LoVo (cell line): ENCODE results near the gene SLC19A2.
"Not testable (repeated sequence)": the region's sequence is repeated elsewhere in the genome, so short reads cannot be mapped to it uniquely, and the experiment has no call there.

Experiments
- DNase-seq: peaks from one replicate; pipeline ENCODE4 v3.0.0-alpha.2; 2016; ENCODE audit warnings: low spot score

Gene SLC19A2

GRCh38 chr1:169508432-169509338, 22.9 kb upstream of the SLC19A2 start:
- no peak for DNase-seq

GRCh38 chr1:169507413-169507812, 21.7 kb upstream of the SLC19A2 start:
- DNase-seq: no peak

- DNase-seq: not testable (repeated sequence)
Measured at GRCh38 chr1:169503601-169504000, 17.9 kb upstream of the SLC19A2 start.

GRCh38 chr1:169499807-169500206, 14.1 kb upstream of the SLC19A2 start:
- DNase-seq: no peak

GRCh38 chr1:169497317-169497716, 11.6 kb upstream of the SLC19A2 start:
- DNase-seq: no peak

- no peak for DNase-seq
Measured at GRCh38 chr1:169495916-169496315, 10.2 kb upstream of the SLC19A2 start.

GRCh38 chr1:169495046-169495775, 9.5 kb upstream of the SLC19A2 start:
- no peak for DNase-seq

GRCh38 chr1:169494343-169494742, 8.6 kb upstream of the SLC19A2 start:
- DNase-seq: no peak

- no peak for DNase-seq
Measured at GRCh38 chr1:169493251-169493650, 7.5 kb upstream of the SLC19A2 start.

- no peak for DNase-seq
Measured at GRCh38 chr1:169491845-169492281, 6.1 kb upstream of the SLC19A2 start.

- DNase-seq: no peak
Measured at GRCh38 chr1:169488157-169488556, 2.4 kb upstream of the SLC19A2 start.

- DNase-seq: no peak
Measured at GRCh38 chr1:169487561-169487960, 1.8 kb upstream of the SLC19A2 start.

- no peak for DNase-seq
Measured at GRCh38 chr1:169487133-169487532, 1.4 kb upstream of the SLC19A2 start.

GRCh38 chr1:169486281-169487051, 722 bp upstream of the SLC19A2 start:
- no peak for DNase-seq

- DNase-seq: peak; percentile 40
Measured at GRCh38 chr1:169484683-169485430, 887 bp downstream of the SLC19A2 start.

- no peak for DNase-seq
Measured at GRCh38 chr1:169484101-169484500, 1.6 kb downstream of the SLC19A2 start.

- no peak for DNase-seq
Measured at GRCh38 chr1:169483500-169483966, 2.2 kb downstream of the SLC19A2 start.

- DNase-seq: no peak
Measured at GRCh38 chr1:169479363-169480066, 6.2 kb downstream of the SLC19A2 start.

GRCh38 chr1:169478094-169478672, 7.6 kb downstream of the SLC19A2 start:
- DNase-seq: no peak

GRCh38 chr1:169475806-169476387, 9.8 kb downstream of the SLC19A2 start:
- DNase-seq: no peak
